ENCODE results near the gene LEFTY1. TPM values are rescaled to one million over a fixed set of nuclear protein-coding genes. Genes with fewer than 3 reads are reported as not detected.

Gene LEFTY1
- total RNA-seq, 1 donor from 2014 or later: not detected

DNA sequence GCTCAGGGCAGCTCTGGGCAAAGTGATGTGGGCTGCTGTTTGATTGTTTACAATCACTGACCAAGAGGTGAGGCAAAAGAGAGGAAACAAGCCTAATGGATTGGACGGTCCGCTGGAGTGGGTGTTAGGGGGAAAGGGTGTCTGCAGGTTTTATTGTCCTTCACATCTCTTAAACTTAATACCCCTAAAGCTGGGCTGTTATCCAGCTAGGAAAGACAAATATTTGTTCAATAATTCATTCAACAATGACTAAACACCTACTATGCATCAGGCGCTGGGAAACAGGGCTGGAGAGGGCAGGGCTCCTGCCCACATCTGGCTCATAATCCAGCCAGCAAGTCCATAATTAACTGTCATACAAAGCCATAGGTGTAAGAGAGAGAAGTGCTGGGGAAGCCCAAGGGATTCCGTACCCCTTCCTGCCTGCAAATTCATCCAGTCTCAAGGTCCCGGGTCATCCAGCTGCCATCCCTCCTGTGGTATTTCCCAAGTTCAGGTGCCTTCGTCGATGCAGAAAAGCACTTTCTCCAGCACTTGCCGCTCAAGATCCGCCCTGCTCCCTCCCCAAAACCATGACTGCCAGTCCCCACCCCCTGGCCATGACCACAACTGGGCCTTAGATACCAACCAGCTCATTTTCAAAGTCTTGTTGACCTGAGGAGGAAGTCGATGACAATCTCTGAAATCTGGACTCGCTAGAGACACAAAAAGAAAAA is 17.4 kb downstream of the LEFTY1 start:
- ATAC-seq: no peak

DNA sequence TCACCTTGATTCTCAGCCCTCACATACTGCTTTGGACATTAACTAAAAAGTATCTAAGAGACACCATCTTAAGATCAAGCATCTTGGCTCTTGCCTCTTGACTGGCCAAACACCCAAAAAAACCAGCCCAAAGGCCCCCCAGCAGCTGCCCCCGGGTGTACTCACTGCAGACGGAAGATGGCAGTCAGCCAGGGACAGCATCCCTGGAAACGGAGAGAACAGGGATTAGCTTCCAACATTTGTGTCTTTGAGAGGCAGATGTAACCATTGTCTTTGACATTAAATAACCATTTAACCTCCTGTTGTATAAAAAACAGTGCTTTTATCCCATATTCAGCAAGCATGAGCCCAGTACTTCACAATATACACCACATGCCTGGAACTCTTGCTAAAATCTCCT is 18.0 kb downstream of the LEFTY1 start:
- no peak for ATAC-seq

- ATAC-seq: no peak
Observed at GRCh38 chr1:225868631-225869330, 20.2 kb downstream of the LEFTY1 start.

GRCh38 chr1:225866981-225867380 is 22.0 kb downstream of the LEFTY1 start:
- no peak for ATAC-seq

- no peak for ATAC-seq
Observed at GRCh38 chr1:225866061-225866837, 22.7 kb downstream of the LEFTY1 start.

DNA sequence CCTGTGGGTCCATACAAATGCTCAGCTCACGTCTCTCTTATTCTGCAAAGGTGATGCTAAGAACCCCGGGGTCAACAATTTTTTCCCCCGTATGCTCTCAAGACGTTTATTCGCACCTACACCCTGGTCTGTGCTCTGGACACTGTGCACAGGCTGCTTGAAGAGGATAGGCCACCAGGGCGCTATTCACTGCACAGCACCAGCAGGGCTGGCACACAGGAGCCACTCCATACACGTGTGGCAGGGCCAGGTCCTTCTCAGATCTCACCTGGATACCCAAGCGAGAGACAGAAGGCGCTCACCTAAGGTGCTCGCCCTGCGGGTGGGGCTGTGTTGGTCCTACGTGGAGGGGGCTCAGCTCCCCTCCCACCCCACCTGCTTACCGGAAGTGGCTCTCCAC is 23.4 kb downstream of the LEFTY1 start:
- no peak for ATAC-seq

- no peak for ATAC-seq
Observed at GRCh38 chr1:225863167-225863566, 25.8 kb downstream of the LEFTY1 start.

GRCh38 chr1:225862581-225862950 is 26.4 kb downstream of the LEFTY1 start:
- no peak for ATAC-seq

DNA sequence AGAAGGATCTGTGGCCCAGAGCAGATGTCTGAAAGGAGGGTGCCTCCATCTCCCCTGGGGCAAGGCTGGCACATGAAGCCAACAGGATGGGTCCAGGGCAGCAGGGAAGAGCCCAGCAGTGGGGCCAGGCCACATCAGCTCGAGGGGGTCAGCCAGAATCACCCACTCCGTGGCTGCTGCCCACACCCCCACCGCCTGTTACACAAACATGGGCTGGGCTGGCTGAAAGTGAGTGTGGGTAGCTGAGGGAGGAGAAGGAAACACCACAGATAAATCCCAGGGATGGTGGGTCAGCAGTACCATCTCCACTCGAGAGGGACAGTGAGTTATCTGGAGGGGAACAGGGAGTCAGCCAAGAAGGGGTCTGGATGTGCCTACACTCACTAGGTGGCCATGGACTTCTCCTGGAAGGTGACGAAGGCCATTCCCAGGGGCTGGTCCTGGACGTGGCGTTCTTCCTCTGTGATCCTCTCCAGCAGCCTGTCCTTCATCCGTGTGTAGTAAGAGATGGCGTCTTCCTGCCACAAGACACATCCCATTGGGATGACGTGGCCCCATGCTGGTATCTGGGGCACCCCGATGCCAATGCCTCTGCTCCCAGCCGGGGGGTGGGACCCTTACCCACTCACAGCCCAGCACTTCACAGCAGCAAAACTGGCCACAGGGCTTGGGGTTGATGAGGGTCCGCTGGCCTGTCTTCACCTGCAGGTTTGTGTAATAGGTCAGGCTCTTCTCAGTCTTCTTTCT is 26.9 kb downstream of the LEFTY1 start:
- ATAC-seq: no peak

- ATAC-seq: no peak
Observed at GRCh38 chr1:225860876-225861441, 28.0 kb downstream of the LEFTY1 start.

GRCh38 chr1:225860107-225860506 is 28.8 kb downstream of the LEFTY1 start:
- ATAC-seq: no peak

DNA sequence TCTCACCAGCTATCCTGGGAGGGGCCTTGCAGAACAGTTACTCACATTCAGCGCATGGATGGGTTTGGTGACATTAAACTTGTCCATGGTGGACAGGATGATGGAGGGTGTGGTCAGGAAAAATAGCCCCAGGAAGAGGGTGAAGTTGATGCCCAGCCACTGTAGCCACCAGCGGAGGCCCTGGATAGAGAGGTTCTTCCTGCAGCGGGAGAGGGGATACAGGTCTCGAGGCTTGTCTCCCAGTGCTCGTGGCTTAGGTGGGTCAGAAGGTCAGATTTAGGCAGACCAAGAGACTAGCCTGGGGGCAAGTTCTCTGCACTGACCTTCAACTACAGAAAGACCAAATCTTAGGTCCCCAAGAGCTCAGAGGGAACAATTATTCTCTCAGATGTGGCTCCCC is 29.8 kb downstream of the LEFTY1 start:
- ATAC-seq: no peak

DNA sequence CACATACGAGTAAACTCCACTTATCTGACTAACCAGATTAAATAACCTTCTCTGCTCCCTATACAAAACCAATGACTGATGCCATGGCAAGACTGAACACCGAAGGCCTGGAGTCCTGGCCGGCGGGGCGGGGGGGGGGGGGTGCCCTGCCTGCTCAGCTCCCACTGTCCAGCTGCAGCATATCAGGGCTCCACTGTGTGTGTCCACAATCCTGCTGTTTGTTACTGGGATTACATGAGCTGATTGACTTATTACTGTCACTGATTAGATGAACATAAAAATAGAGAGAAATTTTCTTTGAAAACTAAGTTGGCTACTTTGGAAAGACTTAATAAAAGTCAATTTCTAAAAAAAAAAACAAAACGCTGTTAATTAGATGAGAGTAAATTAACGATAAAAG is 31.7 kb downstream of the LEFTY1 start:
- ATAC-seq: no peak

DNA sequence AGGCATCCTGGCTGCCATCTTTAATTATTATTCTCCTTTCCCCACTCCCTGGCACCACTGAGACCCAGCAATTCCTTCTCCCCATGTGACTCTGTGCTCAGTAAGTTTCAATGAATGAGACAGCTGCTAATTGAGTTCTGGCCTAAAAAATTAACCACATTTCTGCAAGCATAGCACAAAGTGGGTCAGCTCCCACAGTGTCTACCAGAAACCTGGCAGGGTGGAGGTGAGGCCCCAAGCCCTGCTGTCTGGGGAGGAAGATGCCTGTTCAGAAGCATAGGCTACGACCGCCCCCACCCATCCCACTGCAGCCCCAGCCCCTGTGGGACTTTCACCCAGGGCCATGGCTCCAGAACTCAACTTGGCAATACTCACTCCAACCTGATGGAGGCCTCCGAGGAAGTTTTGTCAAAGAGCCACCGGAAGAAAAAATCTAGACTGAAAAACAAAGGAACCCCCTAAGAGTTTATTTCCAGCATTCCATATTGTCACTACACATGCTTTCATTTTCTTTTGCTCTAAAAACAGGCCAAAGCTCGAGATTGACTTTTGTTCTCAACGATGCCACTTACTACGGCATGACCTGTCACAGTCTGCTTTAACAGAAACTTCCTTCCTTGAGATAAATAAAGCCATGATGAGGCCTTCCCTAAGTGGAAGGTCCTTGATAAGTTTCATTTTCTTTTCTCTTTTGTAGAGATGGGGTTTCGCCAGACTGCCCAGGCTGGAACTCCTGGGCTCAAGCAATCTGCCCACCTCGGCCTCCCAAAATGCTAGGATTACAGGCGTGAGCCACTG is 33.2 kb downstream of the LEFTY1 start:
- no peak for ATAC-seq

- ATAC-seq: no peak
Observed at GRCh38 chr1:225853441-225853840, 35.5 kb downstream of the LEFTY1 start.

DNA sequence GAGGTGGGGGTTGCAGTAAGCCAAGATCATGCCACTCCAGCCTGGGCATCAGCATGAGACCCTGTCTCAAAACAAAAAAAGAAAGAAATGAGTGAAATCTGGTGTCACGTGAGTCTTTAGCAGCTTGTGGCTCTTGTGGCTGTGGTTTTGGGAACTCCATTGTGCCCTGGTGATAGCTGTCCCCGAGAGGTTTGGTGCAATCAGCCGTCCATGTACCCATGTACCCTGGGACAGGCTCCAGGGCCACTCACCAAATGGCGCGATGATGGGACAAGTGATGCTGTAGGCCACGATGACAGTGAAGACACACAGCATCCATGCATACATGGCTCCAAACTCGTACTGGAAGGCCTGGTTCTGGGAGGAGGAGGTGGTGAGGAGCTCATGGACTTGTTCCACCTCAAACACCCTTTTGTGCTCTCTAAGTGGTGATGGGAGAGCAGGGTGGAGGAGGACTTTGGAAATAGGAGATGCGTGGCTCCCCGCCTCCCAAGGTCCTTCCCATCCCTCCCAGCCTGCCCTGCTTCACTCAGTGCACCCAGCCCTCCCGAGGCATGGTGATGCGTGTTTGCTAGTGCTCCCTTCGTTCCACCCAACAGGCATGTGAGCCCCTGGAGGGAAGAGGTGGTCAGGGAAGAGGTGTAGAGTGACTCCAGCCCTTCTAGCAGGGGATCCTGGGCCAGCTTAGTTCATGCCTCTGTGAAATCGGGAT is 36.4 kb downstream of the LEFTY1 start:
- ATAC-seq: no peak

DNA sequence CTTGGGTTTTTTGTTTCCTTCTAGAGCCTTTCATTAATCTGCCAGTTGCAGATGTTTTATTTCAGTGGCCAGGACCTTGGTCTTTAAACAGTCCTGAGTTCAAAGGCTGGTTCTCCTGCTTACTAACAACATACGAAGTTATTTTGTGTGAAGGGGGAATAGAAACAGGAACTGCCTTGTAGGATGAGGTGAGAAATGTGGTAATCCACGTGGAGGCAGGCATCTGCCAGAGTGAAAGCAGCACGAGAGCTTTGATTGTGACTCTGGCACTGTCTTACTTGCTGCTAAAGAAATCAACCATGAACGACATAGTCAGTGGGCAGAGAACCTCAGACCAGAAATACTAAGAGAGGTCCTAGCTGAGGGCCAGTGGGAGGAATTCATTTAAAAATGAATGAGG is 37.1 kb downstream of the LEFTY1 start:
- no peak for ATAC-seq

GRCh38 chr1:225850370-225850769 is 38.6 kb downstream of the LEFTY1 start:
- ATAC-seq: no peak

DNA sequence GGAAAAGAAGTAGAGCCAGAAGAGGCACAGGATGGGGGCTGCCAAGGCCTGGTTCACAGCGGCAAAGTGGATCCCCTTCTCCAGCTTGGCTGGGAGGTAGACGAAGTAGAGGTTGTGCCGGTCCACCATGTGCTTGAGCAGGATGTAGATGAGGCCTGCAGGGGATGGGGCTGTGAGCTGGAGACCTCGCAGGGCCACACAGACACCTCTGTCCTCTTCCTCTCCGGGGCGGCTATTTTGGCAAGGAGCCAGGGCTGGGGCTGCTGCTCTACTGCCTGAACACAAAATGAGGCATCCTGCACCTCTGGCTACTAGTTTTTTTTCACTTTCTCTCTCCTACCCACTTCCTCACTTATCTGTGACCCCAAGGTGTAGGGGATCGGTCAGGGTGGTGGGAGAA is 39.0 kb downstream of the LEFTY1 start:
- no peak for ATAC-seq

GRCh38 chr1:225848030-225848955 is 40.7 kb downstream of the LEFTY1 start:
- ATAC-seq: no peak
